GM12878 (cell line): ENCODE data around the gene ETHE1. TPM values are rescaled to one million over a fixed set of nuclear protein-coding genes. Genes with fewer than 3 reads are reported as not detected.

ENCODE experiments used
- ATAC-seq: fragments of 200-7000 bp; cut with Tn5 transposase; 3 replicates; pipeline ENCODE4 v1.9.1; 2020; ENCODE audit warnings: mild to moderate bottlenecking, moderate library complexity
- BruUV-seq: library from RNA; stranded (reverse); fragments of 400-500 nt; replicated peaks from 2 replicates; lab custom pipeline; 2021; lab: Mats Ljungman, UMichigan
- CTCF ChIA-PET: fragments of 300-600 bp; sonication (Branson Sonifier 250); formaldehyde crosslinking; extraction: SDS; loops from one replicate; lab custom pipeline; 2021; ENCODE audit warnings: inconsistent platforms; lab: Yijun Ruan, JAX
- POLR2A ChIA-PET: fragments of 350-600 bp; formaldehyde crosslinking; extraction: SDS; loops from one replicate; lab custom pipeline; 2021; ENCODE audit warnings: inconsistent platforms; lab: Charles Lee
- RAD21 ChIA-PET: fragments of 300-600 bp; sonication (Branson Sonifier 250); formaldehyde crosslinking; loops from one replicate; lab custom pipeline; 2023; ENCODE audit warnings: antibody characterized with exemption; ENCODE audit not compliant: unreplicated experiment; lab: Charles Lee
- SMC1A ChIA-PET: fragments of 300-600 bp; sonication (Branson Sonifier 250); formaldehyde crosslinking; loops from one replicate; lab custom pipeline; 2023; ENCODE audit not compliant: unreplicated experiment, uncharacterized antibody; lab: Charles Lee
- DNase-seq: peaks from one replicate; pipeline ENCODE4 v3.0.0-alpha.2; 2011; ENCODE audit warnings: low read depth, low spot score
- FAIRE-seq: peaks from 3 replicates; lab custom pipeline; 2011; peaks lifted over from hg19 to GRCh38; lab: Jason Lieb, UNC
- H2AFZ ChIP-seq: 2 replicates; pipeline ENCODE4 v1.6.0; 2011; ENCODE audit warnings: low read depth, low read length, control low read depth; ENCODE audit not compliant: control insufficient read depth
- H3K27ac ChIP-seq: 2 replicates; pipeline ENCODE4 v1.5.1; 2011; ENCODE audit warnings: control low read depth; ENCODE audit not compliant: control insufficient read depth, insufficient read depth
- H3K27me3 ChIP-seq, 2 experiments: replicated peaks in 1 of 2; 2 replicates each; pipeline versions ENCODE4 v1.6.0 to v1.6.1; 2011; ENCODE audit warnings: low read length in 1 of 2; ENCODE audit not compliant: control insufficient read depth in 2 of 2, insufficient read depth in 2 of 2
- H3K36me3 ChIP-seq, 2 experiments: 2 replicates each; pipeline ENCODE4 v1.5.1; 2011; ENCODE audit warnings: low read length in 1 of 2; ENCODE audit not compliant: control insufficient read depth in 2 of 2, insufficient read depth in 2 of 2
- H3K4me1 ChIP-seq: 2 replicates; pipeline ENCODE4 v1.6.1; 2011; ENCODE audit warnings: mild to moderate bottlenecking, low read length, moderate library complexity, mixed read lengths; ENCODE audit not compliant: control insufficient read depth, insufficient read depth
- H3K4me2 ChIP-seq: 2 replicates; pipeline ENCODE4 v1.6.0; 2011; ENCODE audit warnings: control low read depth; ENCODE audit not compliant: control insufficient read depth, insufficient read depth
- H3K4me3 ChIP-seq: fragments of 200-600 bp; sonication (generic); 2 replicates; pipeline ENCODE4 v1.5.1; 2016
- H3K79me2 ChIP-seq: 2 replicates; pipeline ENCODE4 v1.6.0; 2011; ENCODE audit warnings: low read length; ENCODE audit not compliant: control insufficient read depth, insufficient read depth
- H3K9ac ChIP-seq: 2 replicates; pipeline ENCODE4 v1.8.0; 2011; ENCODE audit warnings: low read length, control low read depth, mixed read lengths; ENCODE audit not compliant: control insufficient read depth, insufficient read depth
- H3K9me3 ChIP-seq: replicated peaks from 3 replicates; pipeline ENCODE4 v1.5.1; 2011; ENCODE audit warnings: mild to moderate bottlenecking, low read length; ENCODE audit not compliant: control insufficient read depth, insufficient read depth
- H4K20me1 ChIP-seq: 2 replicates; pipeline ENCODE4 v1.6.0; 2011; ENCODE audit not compliant: control insufficient read depth, insufficient read depth
- BMI1 ChIP-seq: fragments of 450-650 bp; IDR thresholded peaks from 2 replicates; pipeline ENCODE4 v1.6.1; 2016; ENCODE audit warnings: mild to moderate bottlenecking, moderate library complexity, borderline replicate concordance
- CHD4 ChIP-seq: fragments of 200-600 bp; sonication (generic); IDR thresholded peaks from 2 replicates; pipeline ENCODE4 v1.6.1; 2016; ENCODE audit warnings: mild to moderate bottlenecking
- ESRRA ChIP-seq: IDR thresholded peaks from 2 replicates; pipeline ENCODE4 v1.6.1; 2012; ENCODE audit warnings: mild to moderate bottlenecking, low read length, improper control_type of control experiment
- IKZF2 ChIP-seq, 2 experiments: fragments of 450-650 bp; IDR thresholded peaks; 2 replicates each; pipeline ENCODE4 v1.6.1; 2017; ENCODE audit warnings: mild to moderate bottlenecking in 2 of 2, moderate library complexity in 2 of 2
- POLR2AphosphoS2 ChIP-seq: IDR thresholded peaks from 2 replicates; pipeline ENCODE4 v1.6.1; 2011; ENCODE audit warnings: low read depth, mild to moderate bottlenecking, low read length, improper control_type of control experiment, moderate library complexity
- SMARCA5 ChIP-seq: fragments of 450-650 bp; IDR thresholded peaks from 2 replicates; pipeline ENCODE4 v1.6.1; 2017; ENCODE audit warnings: mild to moderate bottlenecking
- SREBF2 ChIP-seq: IDR thresholded peaks from 2 replicates; pipeline ENCODE4 v1.6.1; 2012; ENCODE audit warnings: mild to moderate bottlenecking, low read length
- ZNF384 ChIP-seq: IDR thresholded peaks from 2 replicates; pipeline ENCODE4 v1.6.1; 2012; ENCODE audit warnings: low read depth, mild to moderate bottlenecking, low read length, improper control_type of control experiment, borderline replicate concordance
- ZNF622 ChIP-seq: fragments of 450-650 bp; IDR thresholded peaks from 2 replicates; pipeline ENCODE4 v1.6.1; 2017; ENCODE audit warnings: mild to moderate bottlenecking, inconsistent platforms
- WGBS: methylation state at CpG from one replicate; pipeline ENCODE4 v1.1.6; 2016; ENCODE audit warnings: low lambda C conversion rate; ENCODE audit not compliant: insufficient replicate concordance, insufficient coverage; ENCODE audit errors: missing lambda C conversion rate; 5-methylcytosine and 5-hydroxymethylcytosine counted together
- in situ Hi-C: fragments of 300-500 bp; cut with MboI; formaldehyde crosslinking; loops from 9 replicates; pipeline ENCODE4 v1.14.3; 2018; ENCODE audit warnings: mixed read lengths
- intact Hi-C: fragments of 100-400 bp; cut with micrococcal nuclease; formaldehyde crosslinking; loops from one replicate; pipeline ENCODE4 v1.14.2; 2022; ENCODE audit not compliant: unreplicated experiment
- polyA plus RNA-seq, 11 experiments: library from polyadenylated mRNA; depleted of rRNA in 4 of 11; unstranded in 6 of 11; stranded (reverse) in 5 of 11; fragments of >200 nt; fragmentation: Nextera tagmentation in 4 of 11; fragmentation: Illumina TruSeq in 1 of 11; extraction: Ambion mirVana in 4 of 11; extraction: Trizol in 1 of 11; gene quantifications; 1 replicate in 1 of 11; 2 replicates in 10 of 11; pipeline versions ENCODE4 v1.2.1 to v1.2.3, GENCODE V29; 2011 to 2016; ENCODE audit warnings: inconsistent platforms in 2 of 11, missing spikeins in 2 of 11, low read depth in 1 of 11
- total RNA-seq, 4 experiments: library from RNA; depleted of rRNA in 3 of 4; stranded (reverse); fragments of >200 nt in 3 of 4; fragmentation: Illumina TruSeq in 1 of 4; extraction: Trizol in 1 of 4; gene quantifications; 2 replicates each; pipeline versions ENCODE4 v1.2.1 to v1.2.3, GENCODE V29; 2013 to 2021
- TF ChIP-seq, protein P1 (sequence below), 3 experiments: IDR thresholded peaks in 2 of 3; conservative IDR thresholded peaks in 1 of 3; 2 replicates each; pipeline ENCODE4 v1.5.1; 2011; ENCODE audit warnings: low read depth in 3 of 3, low read length in 3 of 3, mild to moderate bottlenecking in 3 of 3, control low read depth in 2 of 3, moderate library complexity in 2 of 3, inconsistent platforms in 1 of 3, mixed read lengths in 1 of 3; ENCODE audit not compliant: control insufficient read depth in 2 of 3, insufficient read depth in 1 of 3; ENCODE audit errors: extremely low read depth in 1 of 3
- TF ChIP-seq, protein P2 (sequence below): fragments of 450-650 bp; IDR thresholded peaks from 2 replicates; pipeline ENCODE4 v1.6.1; 2018; ENCODE audit warnings: mild to moderate bottlenecking, low read depth, moderate library complexity; ENCODE audit not compliant: partially characterized antibody
- TF ChIP-seq, protein P3 (sequence below): fragments of 150-350 bp; IDR thresholded peaks from 2 replicates; pipeline ENCODE4 v1.6.1; 2014; ENCODE audit warnings: mild to moderate bottlenecking, low read depth, low read length
- TF ChIP-seq, protein P4 (sequence below): IDR thresholded peaks from 2 replicates; pipeline ENCODE4 v1.6.1; 2011; ENCODE audit warnings: mild to moderate bottlenecking, low read depth, low read length, moderate library complexity; ENCODE audit not compliant: insufficient replicate concordance
- TF ChIP-seq, protein P5 (sequence below): fragments of 450-650 bp; IDR thresholded peaks from 2 replicates; pipeline ENCODE4 v1.6.1; 2017; ENCODE audit warnings: antibody characterized with exemption, mild to moderate bottlenecking, moderate library complexity

ETHE1 gene
- total and polyA plus RNA-seq, 10 of the 15 experiments (the other 5 are each of a cell fraction or from before 2014, with no cell fraction given), result 22.1 to 155 (median 52.7) TPM

DNA sequence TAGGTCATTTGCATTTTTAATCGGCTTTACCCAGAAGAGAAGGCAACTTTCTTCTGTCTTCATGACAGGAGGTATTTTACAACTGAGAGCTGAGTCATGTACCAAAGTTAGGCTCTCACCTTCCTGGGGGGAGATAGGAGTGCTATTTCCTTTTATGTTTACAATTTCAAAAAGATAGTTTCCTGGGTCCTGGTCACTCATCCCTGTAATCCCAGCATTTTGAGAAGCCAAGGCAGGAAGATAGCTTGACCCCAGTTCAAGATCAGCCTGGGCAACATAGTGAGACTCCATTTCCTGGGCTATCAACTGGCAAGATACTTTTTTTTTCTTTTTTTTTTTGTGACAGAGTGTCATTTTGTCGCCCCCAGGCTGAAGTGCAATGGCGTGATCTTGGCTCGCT is 69.2 kb downstream of the ETHE1 start:
- DNase-seq (no peak), ATAC-seq (no peak), FAIRE-seq (no peak)
- RAD21 ChIA-PET, result no interaction called here
- no peak overlapping the region for H3K9ac ChIP-seq
- H3K79me2 ChIP-seq, result no peaks in the 10 kb centered on the region
- no peaks in the 10 kb centered on the region for H3K4me1 ChIP-seq
- CTCF ChIA-PET, result interaction anchor here (0.6 to 3.1 kb wide), 4 partner anchors 9 to 266 kb away, joined by 4 to 16 read pairs (median 6); no protein-coding TSS in a partner anchor
- SMC1A ChIA-PET, result interaction anchor here (1.6 to 4.5 kb wide), 2 partner anchors 10 to 63 kb away, joined by 4 to 21 read pairs; no protein-coding TSS in a partner anchor
- POLR2A ChIA-PET, result no interaction called here
- H3K4me3 ChIP-seq, result no peak overlapping the region
- intact Hi-C loops (no loop called here), in situ Hi-C loops (no loop called here)
- no peaks in the 10 kb centered on the region for H3K36me3 ChIP-seq
- no TSS peak for BruUV-seq
- H4K20me1 ChIP-seq, result no peaks in the 10 kb centered on the region
- no peak overlapping the region for H3K4me2 ChIP-seq
- no peak overlapping the region for H3K27ac ChIP-seq
- H2AFZ ChIP-seq, result no peak overlapping the region
- H3K27me3 ChIP-seq, result no peaks in the 10 kb centered on the region
- H3K9me3 ChIP-seq, result no peaks in the 10 kb centered on the region
- 50% methylated on average over 2 of the region's 4 CpGs for WGBS
- TF ChIP-seq, protein P1, sequence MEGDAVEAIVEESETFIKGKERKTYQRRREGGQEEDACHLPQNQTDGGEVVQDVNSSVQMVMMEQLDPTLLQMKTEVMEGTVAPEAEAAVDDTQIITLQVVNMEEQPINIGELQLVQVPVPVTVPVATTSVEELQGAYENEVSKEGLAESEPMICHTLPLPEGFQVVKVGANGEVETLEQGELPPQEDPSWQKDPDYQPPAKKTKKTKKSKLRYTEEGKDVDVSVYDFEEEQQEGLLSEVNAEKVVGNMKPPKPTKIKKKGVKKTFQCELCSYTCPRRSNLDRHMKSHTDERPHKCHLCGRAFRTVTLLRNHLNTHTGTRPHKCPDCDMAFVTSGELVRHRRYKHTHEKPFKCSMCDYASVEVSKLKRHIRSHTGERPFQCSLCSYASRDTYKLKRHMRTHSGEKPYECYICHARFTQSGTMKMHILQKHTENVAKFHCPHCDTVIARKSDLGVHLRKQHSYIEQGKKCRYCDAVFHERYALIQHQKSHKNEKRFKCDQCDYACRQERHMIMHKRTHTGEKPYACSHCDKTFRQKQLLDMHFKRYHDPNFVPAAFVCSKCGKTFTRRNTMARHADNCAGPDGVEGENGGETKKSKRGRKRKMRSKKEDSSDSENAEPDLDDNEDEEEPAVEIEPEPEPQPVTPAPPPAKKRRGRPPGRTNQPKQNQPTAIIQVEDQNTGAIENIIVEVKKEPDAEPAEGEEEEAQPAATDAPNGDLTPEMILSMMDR (IDR thresholded peaks at IDR 0.05 in 2 of 3, conservative IDR thresholded peaks at IDR 0.05 in 1 of 3; ENCODE audit: control insufficient read depth in 2 of 3, extremely low read depth in 1 of 3, insufficient read depth in 1 of 3, low read depth in 3 of 3, low read length in 3 of 3), result no peak
- TF ChIP-seq IKZF2 (IDR thresholded peaks at IDR 0.05) (no peak), CHD4 (no peak), ZNF622 (no peak), SMARCA5 (no peak), BMI1 (no peak), ZNF384 (no peak), POLR2AphosphoS2 (no peak), SREBF2 (no peak), ESRRA (no peak)
- TF ChIP-seq, protein P2, sequence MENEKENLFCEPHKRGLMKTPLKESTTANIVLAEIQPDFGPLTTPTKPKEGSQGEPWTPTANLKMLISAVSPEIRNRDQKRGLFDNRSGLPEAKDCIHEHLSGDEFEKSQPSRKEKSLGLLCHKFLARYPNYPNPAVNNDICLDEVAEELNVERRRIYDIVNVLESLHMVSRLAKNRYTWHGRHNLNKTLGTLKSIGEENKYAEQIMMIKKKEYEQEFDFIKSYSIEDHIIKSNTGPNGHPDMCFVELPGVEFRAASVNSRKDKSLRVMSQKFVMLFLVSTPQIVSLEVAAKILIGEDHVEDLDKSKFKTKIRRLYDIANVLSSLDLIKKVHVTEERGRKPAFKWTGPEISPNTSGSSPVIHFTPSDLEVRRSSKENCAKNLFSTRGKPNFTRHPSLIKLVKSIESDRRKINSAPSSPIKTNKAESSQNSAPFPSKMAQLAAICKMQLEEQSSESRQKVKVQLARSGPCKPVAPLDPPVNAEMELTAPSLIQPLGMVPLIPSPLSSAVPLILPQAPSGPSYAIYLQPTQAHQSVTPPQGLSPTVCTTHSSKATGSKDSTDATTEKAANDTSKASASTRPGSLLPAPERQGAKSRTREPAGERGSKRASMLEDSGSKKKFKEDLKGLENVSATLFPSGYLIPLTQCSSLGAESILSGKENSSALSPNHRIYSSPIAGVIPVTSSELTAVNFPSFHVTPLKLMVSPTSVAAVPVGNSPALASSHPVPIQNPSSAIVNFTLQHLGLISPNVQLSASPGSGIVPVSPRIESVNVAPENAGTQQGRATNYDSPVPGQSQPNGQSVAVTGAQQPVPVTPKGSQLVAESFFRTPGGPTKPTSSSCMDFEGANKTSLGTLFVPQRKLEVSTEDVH, result no peak
- TF ChIP-seq, protein P3, sequence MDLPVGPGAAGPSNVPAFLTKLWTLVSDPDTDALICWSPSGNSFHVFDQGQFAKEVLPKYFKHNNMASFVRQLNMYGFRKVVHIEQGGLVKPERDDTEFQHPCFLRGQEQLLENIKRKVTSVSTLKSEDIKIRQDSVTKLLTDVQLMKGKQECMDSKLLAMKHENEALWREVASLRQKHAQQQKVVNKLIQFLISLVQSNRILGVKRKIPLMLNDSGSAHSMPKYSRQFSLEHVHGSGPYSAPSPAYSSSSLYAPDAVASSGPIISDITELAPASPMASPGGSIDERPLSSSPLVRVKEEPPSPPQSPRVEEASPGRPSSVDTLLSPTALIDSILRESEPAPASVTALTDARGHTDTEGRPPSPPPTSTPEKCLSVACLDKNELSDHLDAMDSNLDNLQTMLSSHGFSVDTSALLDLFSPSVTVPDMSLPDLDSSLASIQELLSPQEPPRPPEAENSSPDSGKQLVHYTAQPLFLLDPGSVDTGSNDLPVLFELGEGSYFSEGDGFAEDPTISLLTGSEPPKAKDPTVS, result no peak
- TF ChIP-seq, protein P4, sequence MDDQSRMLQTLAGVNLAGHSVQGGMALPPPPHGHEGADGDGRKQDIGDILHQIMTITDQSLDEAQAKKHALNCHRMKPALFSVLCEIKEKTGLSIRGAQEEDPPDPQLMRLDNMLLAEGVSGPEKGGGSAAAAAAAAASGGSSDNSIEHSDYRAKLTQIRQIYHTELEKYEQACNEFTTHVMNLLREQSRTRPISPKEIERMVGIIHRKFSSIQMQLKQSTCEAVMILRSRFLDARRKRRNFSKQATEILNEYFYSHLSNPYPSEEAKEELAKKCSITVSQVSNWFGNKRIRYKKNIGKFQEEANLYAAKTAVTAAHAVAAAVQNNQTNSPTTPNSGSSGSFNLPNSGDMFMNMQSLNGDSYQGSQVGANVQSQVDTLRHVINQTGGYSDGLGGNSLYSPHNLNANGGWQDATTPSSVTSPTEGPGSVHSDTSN, result no peak
- TF ChIP-seq, protein P5, sequence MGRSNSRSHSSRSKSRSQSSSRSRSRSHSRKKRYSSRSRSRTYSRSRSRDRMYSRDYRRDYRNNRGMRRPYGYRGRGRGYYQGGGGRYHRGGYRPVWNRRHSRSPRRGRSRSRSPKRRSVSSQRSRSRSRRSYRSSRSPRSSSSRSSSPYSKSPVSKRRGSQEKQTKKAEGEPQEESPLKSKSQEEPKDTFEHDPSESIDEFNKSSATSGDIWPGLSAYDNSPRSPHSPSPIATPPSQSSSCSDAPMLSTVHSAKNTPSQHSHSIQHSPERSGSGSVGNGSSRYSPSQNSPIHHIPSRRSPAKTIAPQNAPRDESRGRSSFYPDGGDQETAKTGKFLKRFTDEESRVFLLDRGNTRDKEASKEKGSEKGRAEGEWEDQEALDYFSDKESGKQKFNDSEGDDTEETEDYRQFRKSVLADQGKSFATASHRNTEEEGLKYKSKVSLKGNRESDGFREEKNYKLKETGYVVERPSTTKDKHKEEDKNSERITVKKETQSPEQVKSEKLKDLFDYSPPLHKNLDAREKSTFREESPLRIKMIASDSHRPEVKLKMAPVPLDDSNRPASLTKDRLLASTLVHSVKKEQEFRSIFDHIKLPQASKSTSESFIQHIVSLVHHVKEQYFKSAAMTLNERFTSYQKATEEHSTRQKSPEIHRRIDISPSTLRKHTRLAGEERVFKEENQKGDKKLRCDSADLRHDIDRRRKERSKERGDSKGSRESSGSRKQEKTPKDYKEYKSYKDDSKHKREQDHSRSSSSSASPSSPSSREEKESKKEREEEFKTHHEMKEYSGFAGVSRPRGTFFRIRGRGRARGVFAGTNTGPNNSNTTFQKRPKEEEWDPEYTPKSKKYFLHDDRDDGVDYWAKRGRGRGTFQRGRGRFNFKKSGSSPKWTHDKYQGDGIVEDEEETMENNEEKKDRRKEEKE, result no peak
